Measurements from ENCODE around the gene HIP1R.

DNA sequence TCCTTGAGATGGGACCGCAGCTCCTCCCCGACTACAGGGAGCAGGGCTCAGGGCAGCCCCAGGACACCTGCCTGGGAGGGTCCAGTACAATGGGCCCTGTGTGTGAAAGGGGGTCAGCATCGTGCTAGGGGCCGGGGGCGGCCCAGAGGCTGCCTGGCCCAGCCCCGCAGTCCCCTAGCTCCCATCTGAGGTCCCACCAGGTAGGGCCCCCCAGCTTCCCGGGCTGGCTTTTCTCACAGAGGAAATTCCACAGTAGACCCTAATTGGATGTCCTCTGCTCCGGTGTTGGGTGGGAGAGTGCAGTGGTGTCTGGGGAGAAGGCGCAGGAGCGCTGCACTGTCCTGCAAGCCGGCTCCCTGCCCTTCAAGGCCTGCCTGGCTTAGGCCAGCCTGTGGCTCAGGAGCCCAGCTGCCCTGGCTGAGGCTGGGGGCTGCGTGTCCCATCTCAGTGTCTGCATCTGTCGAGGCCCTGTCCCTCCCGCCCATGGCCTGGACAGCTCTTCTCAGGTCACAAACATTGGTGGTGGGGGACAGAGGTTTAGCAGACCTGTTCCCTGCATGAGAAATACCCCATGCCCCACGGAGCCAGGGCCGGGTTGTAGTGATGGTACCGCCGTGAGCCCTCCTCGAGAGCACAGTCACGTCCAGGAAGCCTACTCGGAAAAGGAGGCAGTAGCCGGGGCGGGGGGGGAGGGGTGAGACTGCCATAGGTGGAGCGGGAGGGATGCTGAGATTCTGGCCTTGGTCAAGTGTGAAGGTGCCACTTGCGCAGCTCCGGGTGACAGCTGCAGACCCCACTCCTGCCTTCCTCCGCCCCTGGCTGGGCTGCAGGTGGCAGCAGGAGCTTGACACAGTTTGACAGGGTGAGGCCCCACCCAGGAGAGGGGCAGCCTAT, 11.6 kb downstream of the HIP1R start:
- TF ChIP-seq, protein P1, sequence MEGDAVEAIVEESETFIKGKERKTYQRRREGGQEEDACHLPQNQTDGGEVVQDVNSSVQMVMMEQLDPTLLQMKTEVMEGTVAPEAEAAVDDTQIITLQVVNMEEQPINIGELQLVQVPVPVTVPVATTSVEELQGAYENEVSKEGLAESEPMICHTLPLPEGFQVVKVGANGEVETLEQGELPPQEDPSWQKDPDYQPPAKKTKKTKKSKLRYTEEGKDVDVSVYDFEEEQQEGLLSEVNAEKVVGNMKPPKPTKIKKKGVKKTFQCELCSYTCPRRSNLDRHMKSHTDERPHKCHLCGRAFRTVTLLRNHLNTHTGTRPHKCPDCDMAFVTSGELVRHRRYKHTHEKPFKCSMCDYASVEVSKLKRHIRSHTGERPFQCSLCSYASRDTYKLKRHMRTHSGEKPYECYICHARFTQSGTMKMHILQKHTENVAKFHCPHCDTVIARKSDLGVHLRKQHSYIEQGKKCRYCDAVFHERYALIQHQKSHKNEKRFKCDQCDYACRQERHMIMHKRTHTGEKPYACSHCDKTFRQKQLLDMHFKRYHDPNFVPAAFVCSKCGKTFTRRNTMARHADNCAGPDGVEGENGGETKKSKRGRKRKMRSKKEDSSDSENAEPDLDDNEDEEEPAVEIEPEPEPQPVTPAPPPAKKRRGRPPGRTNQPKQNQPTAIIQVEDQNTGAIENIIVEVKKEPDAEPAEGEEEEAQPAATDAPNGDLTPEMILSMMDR (IDR thresholded peaks at IDR 0.05) = no peak
- TF ChIP-seq POLR2A (IDR thresholded peaks at IDR 0.05) (no peak), EP300 (IDR thresholded peaks at IDR 0.05) (no peak)

All from suprapubic skin (tissue), 3 donors.